Inflammatory macrophage treated with lipopolysaccharide for 4 hours (primary cell): ENCODE measurements around the gene RNPS1.

ENCODE experiments used
- DNase-seq: peaks from one replicate; pipeline ENCODE4 v3.0.0-alpha.2; 2020

Gene RNPS1

GRCh38 chr16:2233872-2234812, 33.8 kb downstream of the RNPS1 start:
- DNase-seq, result no peak

- no peak for DNase-seq
These were observed 34.7 kb downstream of the RNPS1 start for GRCh38 chr16:2233046-2233775.

GRCh38 chr16:2232094-2232990, 35.6 kb downstream of the RNPS1 start:
- DNase-seq, result no peak

GRCh38 chr16:2231016-2231931, 36.7 kb downstream of the RNPS1 start:
- no peak for DNase-seq

- DNase-seq, result no peak
These were observed 37.5 kb downstream of the RNPS1 start for GRCh38 chr16:2230376-2230775.

GRCh38 chr16:2229632-2230250, 38.2 kb downstream of the RNPS1 start:
- DNase-seq, result no peak

GRCh38 chr16:2229091-2229490, 38.8 kb downstream of the RNPS1 start:
- DNase-seq, result no peak

- DNase-seq, result no peak
These were observed 39.6 kb downstream of the RNPS1 start for GRCh38 chr16:2228161-2228824.

GRCh38 chr16:2226918-2227317, 41.0 kb downstream of the RNPS1 start:
- DNase-seq, result no peak

- DNase-seq, result no peak
These were observed 41.6 kb downstream of the RNPS1 start for GRCh38 chr16:2226245-2226793.

- DNase-seq, result peak; percentile 46
These were observed 43.9 kb downstream of the RNPS1 start for GRCh38 chr16:2223942-2224486.

GRCh38 chr16:2223221-2223941, 44.5 kb downstream of the RNPS1 start, which contains the start of gene E4F1:
E4F1 (plus strand) TSS chr16:2223591; CDS start chr16:2223614, 23 bp downstream.
- peak; percentile 100 for DNase-seq

GRCh38 chr16:2216330-2216729, 51.6 kb downstream of the RNPS1 start:
- DNase-seq, result no peak

GRCh38 chr16:2214719-2214968, 53.3 kb downstream of the RNPS1 start, which contains the start of gene PGP:
PGP (minus strand) TSS chr16:2214840; CDS start chr16:2214777, 63 bp downstream.
- DNase-seq, result no peak

- DNase-seq, result no peak
These were observed 53.9 kb downstream of the RNPS1 start for GRCh38 chr16:2213817-2214718.

- DNase-seq, result peak; percentile 46
These were observed 55.3 kb downstream of the RNPS1 start for GRCh38 chr16:2212362-2213324.

- DNase-seq, result no peak
These were observed 56.0 kb downstream of the RNPS1 start for GRCh38 chr16:2211923-2212347.
